ENCODE measurements around the gene SEC14L1. TPM values are rescaled to one million over a fixed set of nuclear protein-coding genes. Genes with fewer than 3 reads are reported as not detected.

Gene SEC14L1
- total RNA-seq, 1 donor from 2014 or later, result 144 TPM

GRCh38 chr17:77180503-77181357 lies 40.0 kb downstream of the SEC14L1 start:
- no peak for TF ChIP-seq CTCF (IDR thresholded peaks at IDR 0.05)
- Histone ChIP-seq H3K36me3 (no peaks in the 10 kb centered on the region), H3K27me3 (no peaks in the 10 kb centered on the region), H3K4me1 (peaks cover 57% of the 10 kb centered on the region), H3K4me3 (no peak overlapping the region), H3K27ac (no peak overlapping the region), H3K9me3 (no peaks in the 10 kb centered on the region)
- no peak for DNase-seq
- ATAC-seq, result peak; percentile 39
- intact Hi-C loops (cut with DNase I), result no loop called here

GRCh38 chr17:77182205-77183172 lies 41.7 kb downstream of the SEC14L1 start:
- Histone ChIP-seq H3K27ac (peak overlapping the region; percentile 65), H3K36me3 (no peaks in the 10 kb centered on the region), H3K4me1 (peaks cover 62% of the 10 kb centered on the region), H3K9me3 (no peaks in the 10 kb centered on the region), H3K4me3 (no peak overlapping the region), H3K27me3 (no peaks in the 10 kb centered on the region)
- DNase-seq (no peak), ATAC-seq (peak; percentile 73)
- no peak for TF ChIP-seq CTCF (IDR thresholded peaks at IDR 0.05)
- intact Hi-C loops (cut with DNase I), result no loop called here

- H3K4me1 ChIP-seq, result peaks cover 66% of the 10 kb centered on the region
- ATAC-seq, result no peak
- peak overlapping the region; percentile 14 for H3K27ac ChIP-seq
Measured at GRCh38 chr17:77184474-77184873, 43.7 kb downstream of the SEC14L1 start.

GRCh38 chr17:77185137-77185536 lies 44.4 kb downstream of the SEC14L1 start:
- intact Hi-C loops (cut with DNase I), result no loop called here
- peaks cover 66% of the 10 kb centered on the region for H3K4me1 ChIP-seq

More at GRCh38 chr17:77184474-77184873, 43.7 kb downstream of the SEC14L1 start:
- Histone ChIP-seq H3K9me3 (no peaks in the 10 kb centered on the region), H3K27me3 (no peaks in the 10 kb centered on the region), H3K36me3 (no peaks in the 10 kb centered on the region), H3K4me3 (no peak overlapping the region)
- intact Hi-C loops (cut with DNase I), result no loop called here
- no peak for TF ChIP-seq CTCF (IDR thresholded peaks at IDR 0.05)
- DNase-seq, result no peak

More at GRCh38 chr17:77185137-77185536, 44.4 kb downstream of the SEC14L1 start:
- TF ChIP-seq CTCF (IDR thresholded peaks at IDR 0.05), result no peak
- Histone ChIP-seq H3K36me3 (no peaks in the 10 kb centered on the region), H3K27ac (no peak overlapping the region), H3K4me3 (no peak overlapping the region), H3K9me3 (no peaks in the 10 kb centered on the region), H3K27me3 (no peaks in the 10 kb centered on the region)
- ATAC-seq (peak; percentile 47), DNase-seq (no peak)

Data from upper lobe of right lung (tissue), 1 donor.